ENCODE results near the gene SIK3.
"Not testable (repeated sequence)": the region's sequence is repeated elsewhere in the genome, so short reads cannot be mapped to it uniquely, and the experiment has no call there.

Gene SIK3

GRCh38 chr11:117055469-117055868, 42.8 kb downstream of the SIK3 start:
- in situ Hi-C loops (cut with HindIII; ENCODE audit: low sequenced_read_pairs): no loop called here
- H3K4me3 ChIP-seq (ENCODE audit: low read depth, low read length): no peak overlapping the region
- DNase-seq (ENCODE audit: low read depth, low spot score): no peak
- TF ChIP-seq, protein P1, sequence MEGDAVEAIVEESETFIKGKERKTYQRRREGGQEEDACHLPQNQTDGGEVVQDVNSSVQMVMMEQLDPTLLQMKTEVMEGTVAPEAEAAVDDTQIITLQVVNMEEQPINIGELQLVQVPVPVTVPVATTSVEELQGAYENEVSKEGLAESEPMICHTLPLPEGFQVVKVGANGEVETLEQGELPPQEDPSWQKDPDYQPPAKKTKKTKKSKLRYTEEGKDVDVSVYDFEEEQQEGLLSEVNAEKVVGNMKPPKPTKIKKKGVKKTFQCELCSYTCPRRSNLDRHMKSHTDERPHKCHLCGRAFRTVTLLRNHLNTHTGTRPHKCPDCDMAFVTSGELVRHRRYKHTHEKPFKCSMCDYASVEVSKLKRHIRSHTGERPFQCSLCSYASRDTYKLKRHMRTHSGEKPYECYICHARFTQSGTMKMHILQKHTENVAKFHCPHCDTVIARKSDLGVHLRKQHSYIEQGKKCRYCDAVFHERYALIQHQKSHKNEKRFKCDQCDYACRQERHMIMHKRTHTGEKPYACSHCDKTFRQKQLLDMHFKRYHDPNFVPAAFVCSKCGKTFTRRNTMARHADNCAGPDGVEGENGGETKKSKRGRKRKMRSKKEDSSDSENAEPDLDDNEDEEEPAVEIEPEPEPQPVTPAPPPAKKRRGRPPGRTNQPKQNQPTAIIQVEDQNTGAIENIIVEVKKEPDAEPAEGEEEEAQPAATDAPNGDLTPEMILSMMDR (IDR thresholded peaks at IDR 0.05; ENCODE audit: low read depth, low read length): no peak

DNA sequence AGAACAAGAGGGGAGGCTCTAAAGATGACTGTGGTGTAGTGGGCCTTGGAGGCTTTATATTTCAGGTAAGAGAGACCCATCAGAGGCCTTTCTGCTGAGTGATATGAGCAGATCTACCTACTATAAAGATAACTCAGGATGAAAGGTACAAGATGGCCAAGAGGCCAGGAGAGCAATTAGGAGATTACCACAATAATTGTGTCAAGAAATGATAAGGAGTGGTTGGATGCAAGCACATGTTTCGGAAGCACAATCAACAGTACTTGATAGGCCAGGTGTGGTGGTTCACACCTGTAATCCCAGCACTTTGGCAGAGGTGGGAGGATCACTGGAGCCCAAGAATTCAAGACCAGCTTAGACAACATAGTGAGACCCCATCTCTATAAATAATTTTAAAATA, 43.8 kb downstream of the SIK3 start:
- TF ChIP-seq, protein P1 (IDR thresholded peaks at IDR 0.05; ENCODE audit: low read depth, low read length): no peak
- in situ Hi-C loops (cut with HindIII; ENCODE audit: low sequenced_read_pairs): no loop called here
- DNase-seq (ENCODE audit: low read depth, low spot score): no peak
- no peak overlapping the region for H3K4me3 ChIP-seq (ENCODE audit: low read depth, low read length)

DNA sequence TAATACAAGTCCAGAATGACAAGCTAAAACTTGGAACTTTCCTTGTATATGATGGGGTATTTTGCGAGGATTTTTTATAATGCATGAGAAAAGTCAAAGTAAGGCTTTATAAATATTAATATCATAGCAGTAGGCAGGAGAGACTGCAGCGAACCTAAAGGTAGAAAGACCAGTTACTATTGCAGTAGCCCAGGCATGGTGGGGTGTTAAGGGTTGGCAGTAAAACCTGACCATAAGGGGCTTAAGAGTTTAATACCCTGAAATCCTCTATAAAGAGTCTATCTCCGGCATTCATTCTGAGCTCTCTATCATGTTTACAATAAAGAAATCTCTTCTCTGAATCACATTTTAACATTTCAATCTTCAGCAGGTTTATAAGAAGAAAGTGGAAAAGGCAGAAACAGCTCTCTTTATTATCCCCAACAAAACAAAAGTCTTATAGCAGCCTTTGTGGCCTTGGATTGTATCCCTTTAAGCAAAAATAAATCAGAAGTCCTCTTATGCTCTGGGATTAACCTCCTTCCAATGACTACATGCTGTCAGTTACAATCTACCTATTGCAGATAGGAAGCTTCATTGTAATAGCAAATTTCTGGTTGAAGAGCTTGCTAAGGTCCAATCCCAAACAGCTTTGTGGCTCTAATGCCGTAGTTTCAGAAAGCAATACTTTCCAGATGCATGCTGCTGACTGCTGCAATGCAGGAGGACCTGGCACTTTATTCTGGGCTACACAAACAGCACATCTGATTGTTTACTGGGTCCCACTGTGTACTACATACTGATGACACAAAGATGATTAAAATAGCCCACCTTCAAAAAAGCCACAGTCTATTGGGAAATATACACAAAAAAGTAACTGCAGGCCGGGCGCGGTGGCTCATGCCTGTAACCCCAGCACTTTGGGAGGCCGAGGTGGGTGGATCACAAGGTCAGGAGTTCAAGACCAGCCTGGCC, 45.8 kb downstream of the SIK3 start:
- TF ChIP-seq, protein P1 (IDR thresholded peaks at IDR 0.05; ENCODE audit: low read depth, low read length): no peak
- H3K4me3 ChIP-seq (ENCODE audit: low read depth, low read length): no peak overlapping the region
- in situ Hi-C loops (cut with HindIII; ENCODE audit: low sequenced_read_pairs): no loop called here
- DNase-seq (ENCODE audit: low read depth, low spot score): no peak

GRCh38 chr11:117050121-117050520, 48.1 kb downstream of the SIK3 start:
- in situ Hi-C loops (cut with HindIII; ENCODE audit: low sequenced_read_pairs); H3K4me3 ChIP-seq (ENCODE audit: low read depth, low read length); DNase-seq (ENCODE audit: low read depth, low spot score): not testable (repeated sequence)

DNA sequence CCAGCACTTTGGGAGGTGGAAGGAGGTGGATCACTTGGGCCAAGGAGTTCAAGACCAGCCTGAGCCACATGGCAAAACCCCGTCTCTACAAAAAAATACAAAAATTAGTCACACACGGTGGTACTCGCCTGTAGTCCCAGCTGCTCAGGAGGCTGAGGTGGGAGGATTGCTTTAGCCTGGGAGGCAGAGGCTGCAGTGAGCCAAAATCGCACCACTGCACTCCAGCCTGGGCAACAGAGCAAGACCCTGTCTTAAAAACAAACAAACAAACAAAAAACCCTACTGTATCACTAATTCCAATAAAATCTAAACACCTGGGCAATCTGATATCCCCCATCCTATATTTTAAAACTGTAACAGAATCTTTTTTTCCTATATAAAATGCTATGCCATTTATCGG, 51.6 kb downstream of the SIK3 start:
- H3K4me3 ChIP-seq (ENCODE audit: low read depth, low read length); DNase-seq (ENCODE audit: low read depth, low spot score); in situ Hi-C loops (cut with HindIII; ENCODE audit: low sequenced_read_pairs): not testable (repeated sequence)

DNA sequence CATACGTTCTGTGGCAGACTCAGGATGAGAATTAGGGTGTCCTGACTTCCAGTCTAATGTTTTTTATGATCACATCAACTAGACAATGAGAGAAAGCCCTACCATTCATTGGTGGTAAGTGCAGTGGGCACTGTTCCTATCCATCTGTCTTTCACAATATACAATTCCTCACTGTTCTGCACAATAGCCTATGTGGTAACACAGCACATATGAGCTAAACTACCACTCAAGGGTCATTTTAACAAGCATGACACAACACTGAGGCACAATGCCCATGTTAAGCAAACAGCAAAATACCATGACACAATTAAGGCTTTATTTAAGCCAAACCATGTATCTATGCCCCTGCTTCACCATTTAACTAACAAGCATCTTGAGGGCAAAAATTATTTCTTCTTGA, 52.3 kb downstream of the SIK3 start:
- in situ Hi-C loops (cut with HindIII; ENCODE audit: low sequenced_read_pairs): no loop called here
- no peak for DNase-seq (ENCODE audit: low read depth, low spot score)
- no peak overlapping the region for H3K4me3 ChIP-seq (ENCODE audit: low read depth, low read length)
- TF ChIP-seq, protein P1 (IDR thresholded peaks at IDR 0.05; ENCODE audit: low read depth, low read length): no peak

GRCh38 chr11:117045196-117045595, 53.0 kb downstream of the SIK3 start:
- H3K4me3 ChIP-seq (ENCODE audit: low read depth, low read length): no peak overlapping the region
- in situ Hi-C loops (cut with HindIII; ENCODE audit: low sequenced_read_pairs): no loop called here
- DNase-seq (ENCODE audit: low read depth, low spot score): peak; percentile 64
- TF ChIP-seq, protein P1 (IDR thresholded peaks at IDR 0.05; ENCODE audit: low read depth, low read length): no peak
